DND-41 (cell line): ENCODE results near the gene RPUSD2.

Experiments used
- ATAC-seq: fragments of 200-7000 bp; cut with Tn5 transposase; 3 replicates; pipeline ENCODE4 v1.9.1; 2021; ENCODE audit warnings: low read depth; ENCODE audit not compliant: insufficient read depth
- DNase-seq: peaks from one replicate; pipeline ENCODE4 v3.0.0-alpha.2; 2020
- H2AFZ ChIP-seq: 2 replicates; pipeline ENCODE4 v1.6.0; 2012; ENCODE audit warnings: low read depth, low read length
- H3K27ac ChIP-seq: 2 replicates; pipeline ENCODE4 v1.5.1; 2012; ENCODE audit warnings: low read length, inconsistent platforms
- H3K27me3 ChIP-seq: fragments of 200-600 bp; sonication (generic); 2 replicates; pipeline ENCODE4 v1.6.0; 2012; ENCODE audit warnings: low read length, mild to moderate bottlenecking, inconsistent platforms; ENCODE audit not compliant: insufficient read depth, poor library complexity
- H3K36me3 ChIP-seq: 2 replicates; pipeline ENCODE4 v1.5.1; 2012; ENCODE audit warnings: low read length, inconsistent platforms; ENCODE audit not compliant: insufficient read depth
- H3K4me1 ChIP-seq: 2 replicates; pipeline ENCODE4 v1.5.1; 2012; ENCODE audit warnings: mild to moderate bottlenecking, low read length; ENCODE audit not compliant: insufficient read depth
- H3K4me2 ChIP-seq: 2 replicates; pipeline ENCODE4 v1.6.0; 2012; ENCODE audit warnings: mild to moderate bottlenecking, moderate library complexity, low read length, inconsistent platforms; ENCODE audit not compliant: insufficient read depth
- H3K4me3 ChIP-seq, 2 experiments: fragments of 200-600 bp in 1 of 2; shearing (Covaris generic) in 1 of 2; 2 replicates each; pipeline ENCODE4 v1.5.1; 2012 to 2016; ENCODE audit warnings: inconsistent platforms in 2 of 2, low read length in 2 of 2, mild to moderate bottlenecking in 2 of 2, low read depth in 1 of 2, moderate library complexity in 1 of 2
- H3K79me2 ChIP-seq: 2 replicates; pipeline ENCODE4 v1.6.0; 2012; ENCODE audit warnings: low read length, inconsistent platforms; ENCODE audit not compliant: insufficient read depth
- H3K9ac ChIP-seq: 2 replicates; pipeline ENCODE4 v1.6.0; 2012; ENCODE audit warnings: low read depth, mild to moderate bottlenecking, inconsistent platforms, low read length, moderate library complexity
- H3K9me3 ChIP-seq: 2 replicates; pipeline ENCODE4 v1.5.1; 2012; ENCODE audit warnings: low read length, moderate library complexity, mild to moderate bottlenecking, inconsistent platforms; ENCODE audit not compliant: insufficient read depth, severe bottlenecking
- H4K20me1 ChIP-seq: 2 replicates; pipeline ENCODE4 v1.6.0; 2012; ENCODE audit warnings: low read length; ENCODE audit not compliant: insufficient read depth
- CTCF ChIP-seq: IDR thresholded peaks from 2 replicates; pipeline ENCODE4 v1.5.1; 2012; ENCODE audit warnings: borderline replicate concordance, low read length, moderate library complexity, mild to moderate bottlenecking; ENCODE audit not compliant: poor library complexity, severe bottlenecking; ENCODE audit errors: extremely low read depth
- EZH2 ChIP-seq: IDR thresholded peaks from 3 replicates; pipeline ENCODE4 v1.6.1; 2012; ENCODE audit warnings: borderline replicate concordance, low read depth, mild to moderate bottlenecking, moderate library complexity, low read length, inconsistent platforms; ENCODE audit not compliant: severe bottlenecking

Gene RPUSD2

GRCh38 chr15:40569129-40569953 lies at the start of gene RPUSD2:
RPUSD2 (plus strand) TSS chr15:40569299; CDS start chr15:40569338, 39 bp downstream.
- ATAC-seq, result peak; percentile 69
- peak within 1 kb of the TSS; percentile 98 for H2AFZ ChIP-seq
- peaks cover 9% of the 10 kb centered on the region; the same call in 1 of the 2 replicates for H4K20me1 ChIP-seq
- H3K4me1 ChIP-seq, result peaks cover 38% of the 10 kb centered on the region
- H3K27me3 ChIP-seq, result no peaks in the 10 kb centered on the region
- H3K4me2 ChIP-seq, result peak within 1 kb of the TSS; percentile 94
- TF ChIP-seq EZH2, result no peak
- TF ChIP-seq CTCF, result no peak
- H3K79me2 ChIP-seq, result peaks cover 31% of the 10 kb centered on the region
- no peaks in the 10 kb centered on the region for H3K9me3 ChIP-seq
- peak within 1 kb of the TSS; percentile 66 for H3K9ac ChIP-seq
- peak; percentile 88 for DNase-seq
- H3K36me3 ChIP-seq, result peaks cover 27% of the 10 kb centered on the region
- H3K4me3 ChIP-seq, result peak within 1 kb of the TSS; percentile 97 to 99; a peak in 3 of 4 replicates
- H3K27ac ChIP-seq, result peak within 1 kb of the TSS; percentile 70

- no peak overlapping the region for H3K27ac ChIP-seq
- H3K9ac ChIP-seq, result no peak overlapping the region
- H4K20me1 ChIP-seq, result no peaks in the 10 kb centered on the region
- no peaks in the 10 kb centered on the region for H3K27me3 ChIP-seq
- H3K4me2 ChIP-seq, result no peak overlapping the region
- H3K4me1 ChIP-seq, result peaks cover 5% of the 10 kb centered on the region
- H3K9me3 ChIP-seq, result no peaks in the 10 kb centered on the region
- no peaks in the 10 kb centered on the region for H3K36me3 ChIP-seq
- DNase-seq, result no peak
- ATAC-seq, result no peak
- H3K79me2 ChIP-seq, result no peaks in the 10 kb centered on the region
- TF ChIP-seq EZH2, result no peak
- no peak for TF ChIP-seq CTCF
- no peak overlapping the region for H2AFZ ChIP-seq
- no peak overlapping the region for H3K4me3 ChIP-seq
These were observed 45.5 kb upstream of the RPUSD2 start for GRCh38 chr15:40523611-40524010.

GRCh38 chr15:40525855-40526254 lies 43.2 kb upstream of the RPUSD2 start:
- DNase-seq (no peak), ATAC-seq (no peak)
- H2AFZ ChIP-seq, result no peak overlapping the region

More at GRCh38 chr15:40525855-40526254, 43.2 kb upstream of the RPUSD2 start:
- no peaks in the 10 kb centered on the region for H3K9me3 ChIP-seq
- no peak overlapping the region for H3K27ac ChIP-seq
- no peaks in the 10 kb centered on the region for H3K36me3 ChIP-seq
- H3K9ac ChIP-seq, result no peak overlapping the region
- no peaks in the 10 kb centered on the region for H3K79me2 ChIP-seq
- no peak overlapping the region for H3K4me3 ChIP-seq
- H3K27me3 ChIP-seq, result no peaks in the 10 kb centered on the region
- H3K4me2 ChIP-seq, result no peak overlapping the region
- H3K4me1 ChIP-seq, result no peaks in the 10 kb centered on the region
- TF ChIP-seq EZH2 (no peak), CTCF (no peak)
- no peaks in the 10 kb centered on the region for H4K20me1 ChIP-seq
